ENCODE results near the gene COL4A2. TPM values are rescaled to one million over a fixed set of nuclear protein-coding genes. Genes with fewer than 3 reads are reported as not detected.
A peak's percentile ranks its signal among the peaks of the same experiment; 100 is the strongest.
"Not testable (repeated sequence)": the region's sequence is repeated elsewhere in the genome, so short reads cannot be mapped to it uniquely, and the experiment has no call there.

Gene COL4A2
- total RNA-seq, 2 donors from 2014 or later: 0.84 TPM; not detected in 1

- DNase-seq (ENCODE audit: low spot score in 2 of 2): no peak
- H3K36me3 Mint-ChIP-seq: peaks cover 0 to 5% of the 10 kb centered on the region in 2 donors
- no peak for ATAC-seq
- no peaks in the 10 kb centered on the region for H3K9me3 Mint-ChIP-seq
- H3K27ac Mint-ChIP-seq: no peak overlapping the region
These were observed 13.6 kb downstream of the COL4A2 start for GRCh38 chr13:110320645-110321044.

- not testable (repeated sequence) for ATAC-seq; DNase-seq (ENCODE audit: low spot score in 2 of 2); H3K9me3 Mint-ChIP-seq; H3K27ac Mint-ChIP-seq; H3K36me3 Mint-ChIP-seq
These were observed 14.5 kb downstream of the COL4A2 start for GRCh38 chr13:110321573-110321972.

- no peak for ATAC-seq
- H3K36me3 Mint-ChIP-seq: peaks cover 0 to 5% of the 10 kb centered on the region in 2 donors
- DNase-seq (ENCODE audit: low spot score in 2 of 2): no peak
- H3K27ac Mint-ChIP-seq: no peak overlapping the region
- H3K9me3 Mint-ChIP-seq: no peaks in the 10 kb centered on the region
These were observed 15.2 kb downstream of the COL4A2 start for GRCh38 chr13:110322126-110322827.

- no peak for ATAC-seq
- DNase-seq (ENCODE audit: low spot score in 2 of 2): no peak
- peaks cover 0 to 5% of the 10 kb centered on the region in 2 donors for H3K36me3 Mint-ChIP-seq
- no peaks in the 10 kb centered on the region for H3K9me3 Mint-ChIP-seq
- no peak overlapping the region for H3K27ac Mint-ChIP-seq
These were observed 15.7 kb downstream of the COL4A2 start for GRCh38 chr13:110322828-110323171.

- Mint-ChIP-seq H3K27ac (no peak overlapping the region), H3K36me3 (peaks cover 0 to 5% of the 10 kb centered on the region in 2 donors), H3K9me3 (no peaks in the 10 kb centered on the region)
- no peak for DNase-seq (ENCODE audit: low spot score in 2 of 2)
- no peak for ATAC-seq
These were observed 16.2 kb downstream of the COL4A2 start for GRCh38 chr13:110323172-110323891.

- no peak overlapping the region for H3K27ac Mint-ChIP-seq
- H3K36me3 Mint-ChIP-seq: peaks cover 0 to 5% of the 10 kb centered on the region in 2 donors
- ATAC-seq (no peak), DNase-seq (ENCODE audit: low spot score in 2 of 2) (no peak)
- H3K9me3 Mint-ChIP-seq: no peaks in the 10 kb centered on the region
These were observed 17.1 kb downstream of the COL4A2 start for GRCh38 chr13:110324026-110324749.

GRCh38 chr13:110326263-110326904 is 19.3 kb downstream of the COL4A2 start:
- DNase-seq (ENCODE audit: low spot score in 2 of 2) (no peak), ATAC-seq (no peak)
- H3K27ac Mint-ChIP-seq: no peak overlapping the region
- peaks cover 0 to 3% of the 10 kb centered on the region in 2 donors for H3K36me3 Mint-ChIP-seq
- no peaks in the 10 kb centered on the region for H3K9me3 Mint-ChIP-seq

GRCh38 chr13:110327051-110327721 is 20.1 kb downstream of the COL4A2 start:
- no peak for DNase-seq (ENCODE audit: low spot score in 2 of 2)
- ATAC-seq: no peak
- no peaks in the 10 kb centered on the region for H3K9me3 Mint-ChIP-seq
- H3K27ac Mint-ChIP-seq: no peak overlapping the region
- H3K36me3 Mint-ChIP-seq: no peaks in the 10 kb centered on the region

GRCh38 chr13:110328573-110328972 is 21.5 kb downstream of the COL4A2 start:
- DNase-seq (ENCODE audit: low spot score in 2 of 2) (no peak), ATAC-seq (no peak)
- Mint-ChIP-seq H3K9me3 (no peaks in the 10 kb centered on the region), H3K27ac (no peak overlapping the region), H3K36me3 (no peaks in the 10 kb centered on the region)

- ATAC-seq: no peak
- DNase-seq (ENCODE audit: low spot score in 2 of 2): no peak
- no peaks in the 10 kb centered on the region for H3K36me3 Mint-ChIP-seq
- H3K9me3 Mint-ChIP-seq: no peaks in the 10 kb centered on the region
- no peak overlapping the region for H3K27ac Mint-ChIP-seq
These were observed 22.2 kb downstream of the COL4A2 start for GRCh38 chr13:110329258-110329657.

GRCh38 chr13:110329798-110330461 is 22.8 kb downstream of the COL4A2 start:
- peak overlapping the region in 1 of 2 donors; percentile 40 for H3K27ac Mint-ChIP-seq
- peaks cover 0 to 1% of the 10 kb centered on the region in 2 donors for H3K9me3 Mint-ChIP-seq
- DNase-seq (ENCODE audit: low spot score in 2 of 2): no peak

GRCh38 chr13:110330491-110331011 is 23.5 kb downstream of the COL4A2 start:
- ATAC-seq (no peak), DNase-seq (ENCODE audit: low spot score in 2 of 2) (no peak)

More at GRCh38 chr13:110329798-110330461, 22.8 kb downstream of the COL4A2 start:
- ATAC-seq: no peak
- peaks cover 0 to 1% of the 10 kb centered on the region in 2 donors for H3K36me3 Mint-ChIP-seq

GRCh38 chr13:110331362-110331761 is 24.3 kb downstream of the COL4A2 start:
- DNase-seq (ENCODE audit: low spot score in 2 of 2) (no peak), ATAC-seq (no peak)
- Mint-ChIP-seq H3K27ac (no peak overlapping the region), H3K9me3 (peaks cover 0 to 8% of the 10 kb centered on the region in 2 donors), H3K36me3 (peaks cover 0 to 8% of the 10 kb centered on the region in 2 donors)

More at GRCh38 chr13:110330491-110331011, 23.5 kb downstream of the COL4A2 start:
- Mint-ChIP-seq H3K9me3 (peaks cover 0 to 7% of the 10 kb centered on the region in 2 donors), H3K36me3 (peaks cover 0 to 7% of the 10 kb centered on the region in 2 donors), H3K27ac (no peak overlapping the region)

- H3K9me3 Mint-ChIP-seq: peaks cover 0 to 8% of the 10 kb centered on the region in 2 donors
- ATAC-seq: no peak
- no peak overlapping the region for H3K27ac Mint-ChIP-seq
- DNase-seq (ENCODE audit: low spot score in 2 of 2): no peak
- peaks cover 0 to 8% of the 10 kb centered on the region in 2 donors for H3K36me3 Mint-ChIP-seq
These were observed 25.7 kb downstream of the COL4A2 start for GRCh38 chr13:110332750-110333149.

- no peak for DNase-seq (ENCODE audit: low spot score in 2 of 2)
- Mint-ChIP-seq H3K9me3 (peaks cover 0 to 8% of the 10 kb centered on the region in 2 donors), H3K27ac (no peak overlapping the region), H3K36me3 (peaks cover 1 to 8% of the 10 kb centered on the region in 2 donors)
- no peak for ATAC-seq
These were observed 26.8 kb downstream of the COL4A2 start for GRCh38 chr13:110333837-110334236.

Data from activated naive CD4-positive, alpha-beta T cell treated with anti-CD3 and anti-CD28 coated beads, Interleukin-2, amount 50 U/mL, for 72 hours (primary cell).